Prostate gland (tissue), 2 donors: ENCODE measurements around the gene GPRASP2. TPM values are rescaled to one million over a fixed set of nuclear protein-coding genes. Genes with fewer than 3 reads are reported as not detected.
A peak's percentile ranks its signal among the peaks of the same experiment; 100 is the strongest.
"Not testable (repeated sequence)": the region's sequence is repeated elsewhere in the genome, so short reads cannot be mapped to it uniquely, and the experiment has no call there.

Experiments
- DNase-seq: peaks from one replicate; pipeline ENCODE4 v3.0.0-alpha.2; 2019; ENCODE audit warnings: low spot score
- H3K27ac ChIP-seq, 2 donors: fragments of 200-600 bp; sonication (generic); 2 replicates each; pipeline ENCODE4 v1.5.1; 2017 to 2019
- H3K27me3 ChIP-seq: fragments of 200-600 bp; sonication (generic); replicated peaks from 2 replicates; pipeline ENCODE4 v1.5.1; 2019; ENCODE audit not compliant: insufficient read depth
- H3K36me3 ChIP-seq, 2 donors: fragments of 200-600 bp; sonication (generic); 1 replicate in 1 of 2; 2 replicates in 1 of 2; pipeline versions ENCODE4 v1.5.1 to v1.8.1; 2017 to 2019
- H3K4me1 ChIP-seq: fragments of 200-600 bp; sonication (generic); replicated peaks from 2 replicates; pipeline ENCODE4 v1.5.1; 2019
- H3K4me3 ChIP-seq, 2 donors: fragments of 200-600 bp; sonication (generic); 2 replicates each; pipeline ENCODE4 v1.5.1; 2017 to 2019
- H3K9me3 ChIP-seq: fragments of 200-600 bp; sonication (generic); 2 replicates; pipeline ENCODE4 v1.5.1; 2017
- POLR2A ChIP-seq: fragments of 450-650 bp; IDR thresholded peaks from one replicate; pipeline ENCODE4 v1.6.1; 2016; ENCODE audit warnings: antibody characterized with exemption, mild to moderate bottlenecking
- POLR2AphosphoS5 ChIP-seq: sonication (generic); formaldehyde crosslinking; IDR thresholded peaks from one replicate; pipeline ENCODE4 v1.6.1; 2017; ENCODE audit warnings: antibody characterized with exemption
- WGBS: methylation state at CpG from one replicate; pipeline ENCODE4 v1.1.5; 2018; 5-methylcytosine and 5-hydroxymethylcytosine counted together
- intact Hi-C: fragments of 100-400 bp; cut with DNase I; formaldehyde crosslinking; loops from one replicate; pipeline ENCODE4 v1.14.2; 2022
- total RNA-seq, 2 donors: library from RNA; depleted of rRNA; stranded (reverse); fragments of >200 nt; gene quantifications; one replicate each; pipeline ENCODE4 v1.1.0, GENCODE V29; 2016
- TF ChIP-seq, protein P1 (sequence below), 4 experiments: fragments of 200-600 bp in 2 of 4; fragments of 450-650 bp in 2 of 4; sonication (generic) in 2 of 4; IDR thresholded peaks; 1 replicate in 3 of 4; 2 replicates in 1 of 4; pipeline ENCODE4 v1.5.1; 2016 to 2019; ENCODE audit warnings: antibody characterized with exemption in 4 of 4, mild to moderate bottlenecking in 2 of 4, moderate library complexity in 2 of 4

GPRASP2 gene
- total RNA-seq, 2 donors from 2014 or later, result 14.1 to 15.8 TPM

DNA sequence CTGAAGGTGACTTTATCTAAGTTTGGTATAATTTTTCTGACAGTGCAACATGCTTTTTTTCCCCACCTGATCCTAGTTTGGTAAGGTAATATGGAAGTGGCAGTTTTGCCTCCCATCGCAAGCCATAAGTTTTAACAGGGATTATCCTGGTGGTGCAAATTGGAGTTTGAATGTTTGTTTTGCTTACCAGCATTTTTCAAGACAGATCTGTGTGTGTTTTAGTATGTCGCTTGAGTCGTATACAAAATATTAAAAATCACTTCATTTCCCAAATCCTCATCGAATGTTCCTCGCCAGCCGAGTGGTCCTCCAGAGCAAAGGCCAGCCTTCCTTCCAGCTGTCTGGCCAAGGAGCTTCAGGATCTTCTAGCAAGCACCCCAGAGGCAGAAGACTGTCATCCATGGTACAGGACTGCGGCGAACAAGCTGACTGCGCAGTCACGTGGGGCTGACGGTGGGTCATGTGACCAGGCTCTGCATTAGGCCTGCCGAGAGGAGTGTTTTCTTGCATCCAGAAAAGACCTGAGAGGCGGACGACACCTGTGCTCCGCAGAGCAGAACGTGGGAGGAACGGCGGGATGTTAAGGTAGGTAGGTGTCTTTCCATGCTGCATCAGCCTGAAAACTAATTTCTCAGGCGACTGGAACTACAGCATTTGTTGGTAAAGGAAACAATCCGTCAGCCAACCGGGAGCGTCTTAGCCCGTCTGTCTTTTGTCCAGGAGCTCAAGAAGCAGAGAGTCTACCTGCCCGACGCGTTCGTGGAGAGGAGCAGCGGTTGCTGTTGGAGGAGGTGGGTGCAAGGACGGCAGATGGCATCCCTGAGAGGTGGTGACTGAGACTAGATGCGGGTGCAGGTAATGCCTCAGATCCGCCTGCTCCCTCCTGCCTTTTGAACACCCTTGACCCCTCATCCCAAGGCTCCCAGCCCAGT lies 8.3 kb downstream of the GPRASP2 start, which contains the start of gene GPRASP3:
TSS of gene GPRASP3 (plus strand) at position 507 of the 932 bp plus-strand sequence. CDS start 28,253 bp downstream, outside the sequence.
- intact Hi-C loops, result no loop called here
- no peaks in the 10 kb centered on the region for H3K27me3 ChIP-seq
- no peaks in the 10 kb centered on the region for H3K9me3 ChIP-seq
- no peaks in the 10 kb centered on the region for H3K36me3 ChIP-seq
- no peaks in the 10 kb centered on the region for H3K4me1 ChIP-seq
- H3K4me3 ChIP-seq, result peak within 1 kb of the TSS; percentile 26 to 29
- WGBS, result 1% methylated on average over 27 of the region's 31 CpGs
- TF ChIP-seq POLR2A (peak; percentile 31), POLR2AphosphoS5 (peak; percentile 81)
- TF ChIP-seq, protein P1, sequence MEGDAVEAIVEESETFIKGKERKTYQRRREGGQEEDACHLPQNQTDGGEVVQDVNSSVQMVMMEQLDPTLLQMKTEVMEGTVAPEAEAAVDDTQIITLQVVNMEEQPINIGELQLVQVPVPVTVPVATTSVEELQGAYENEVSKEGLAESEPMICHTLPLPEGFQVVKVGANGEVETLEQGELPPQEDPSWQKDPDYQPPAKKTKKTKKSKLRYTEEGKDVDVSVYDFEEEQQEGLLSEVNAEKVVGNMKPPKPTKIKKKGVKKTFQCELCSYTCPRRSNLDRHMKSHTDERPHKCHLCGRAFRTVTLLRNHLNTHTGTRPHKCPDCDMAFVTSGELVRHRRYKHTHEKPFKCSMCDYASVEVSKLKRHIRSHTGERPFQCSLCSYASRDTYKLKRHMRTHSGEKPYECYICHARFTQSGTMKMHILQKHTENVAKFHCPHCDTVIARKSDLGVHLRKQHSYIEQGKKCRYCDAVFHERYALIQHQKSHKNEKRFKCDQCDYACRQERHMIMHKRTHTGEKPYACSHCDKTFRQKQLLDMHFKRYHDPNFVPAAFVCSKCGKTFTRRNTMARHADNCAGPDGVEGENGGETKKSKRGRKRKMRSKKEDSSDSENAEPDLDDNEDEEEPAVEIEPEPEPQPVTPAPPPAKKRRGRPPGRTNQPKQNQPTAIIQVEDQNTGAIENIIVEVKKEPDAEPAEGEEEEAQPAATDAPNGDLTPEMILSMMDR (IDR thresholded peaks at IDR 0.05), result peak in 1 of 4 experiments; percentile 7
- peak within 1 kb of the TSS in 1 of 2 donors; percentile 39 for H3K27ac ChIP-seq
- peak; percentile 76 for DNase-seq

DNA sequence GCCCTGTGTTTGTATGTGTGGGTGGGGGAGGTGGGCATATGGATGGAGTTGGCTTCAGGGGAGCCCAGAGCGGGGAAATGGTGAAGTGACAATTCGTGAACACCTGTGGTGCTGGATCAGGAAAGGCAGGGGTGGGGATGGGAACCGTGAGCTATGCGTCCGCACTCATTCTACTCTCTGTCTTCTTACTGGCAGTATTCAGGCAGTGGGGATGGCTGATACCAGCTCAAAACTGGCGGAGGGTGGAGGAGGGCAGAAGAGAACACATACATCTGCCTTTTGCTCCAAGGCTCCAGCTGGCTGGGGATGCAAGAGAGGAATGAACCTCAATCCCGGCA lies 8.9 kb downstream of the GPRASP2 start:
- DNase-seq, H3K27ac ChIP-seq, H3K36me3 ChIP-seq, H3K9me3 ChIP-seq, intact Hi-C loops, H3K4me1 ChIP-seq, H3K27me3 ChIP-seq: not testable (repeated sequence)
- H3K4me3 ChIP-seq, result peak overlapping the region; percentile 26 to 29
- WGBS, result 15% methylated on average over 7 of the region's 7 CpGs

DNA sequence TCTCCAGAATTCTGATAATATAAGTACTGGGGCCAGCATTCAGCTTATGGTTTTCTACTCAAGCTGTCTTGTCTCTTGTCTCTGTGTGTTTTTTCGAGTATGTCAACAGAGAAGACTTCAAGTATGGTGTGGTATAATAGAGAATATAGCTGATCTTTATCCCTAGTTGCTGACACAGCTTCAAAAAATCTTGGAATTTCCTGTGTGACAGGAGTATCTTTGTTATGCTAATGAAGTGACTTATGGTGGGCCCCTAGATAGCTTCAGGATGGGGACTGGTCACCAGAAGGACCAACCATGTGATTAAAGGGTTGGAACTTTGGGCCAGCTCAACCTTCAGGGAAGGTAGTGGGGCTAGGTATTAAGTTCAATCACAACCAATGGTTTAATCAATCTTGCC lies 11.2 kb downstream of the GPRASP2 start:
- Histone ChIP-seq H3K27ac (no peak overlapping the region), H3K4me1 (no peaks in the 10 kb centered on the region), H3K27me3 (no peaks in the 10 kb centered on the region), H3K4me3 (no peak overlapping the region), H3K36me3 (no peaks in the 10 kb centered on the region), H3K9me3 (no peaks in the 10 kb centered on the region)
- WGBS, result 67% methylated on average over 1 of the region's 1 CpG
- intact Hi-C loops, result no loop called here
- no peak for TF ChIP-seq POLR2A
- TF ChIP-seq, protein P1 (IDR thresholded peaks at IDR 0.05), result no peak
- TF ChIP-seq POLR2AphosphoS5, result no peak
- DNase-seq, result no peak

DNA sequence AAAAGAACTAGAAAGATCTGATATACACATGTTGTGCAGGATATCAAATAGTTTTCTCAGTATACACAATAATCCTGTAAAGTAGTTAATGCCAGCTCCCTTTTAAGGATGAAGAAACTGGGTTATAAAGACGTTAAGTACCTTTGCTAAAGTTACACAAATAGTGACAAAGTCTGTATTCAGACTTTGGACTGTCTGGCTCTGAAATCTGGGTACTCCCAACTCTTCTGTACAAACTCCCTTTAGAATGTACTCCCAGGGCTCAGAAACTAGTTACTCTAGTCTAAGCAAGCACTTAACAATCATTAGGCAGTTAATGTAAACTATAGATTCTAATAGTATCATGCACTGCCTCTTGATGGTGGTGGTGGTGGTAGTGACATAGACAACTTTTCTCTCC lies 15.5 kb downstream of the GPRASP2 start:
- no peaks in the 10 kb centered on the region for H3K36me3 ChIP-seq
- 65% methylated on average over 1 of the region's 1 CpG for WGBS
- intact Hi-C loops, result no loop called here
- H3K27ac ChIP-seq, result no peak overlapping the region
- no peaks in the 10 kb centered on the region for H3K27me3 ChIP-seq
- no peak for TF ChIP-seq POLR2AphosphoS5
- no peak for TF ChIP-seq POLR2A
- TF ChIP-seq, protein P1 (IDR thresholded peaks at IDR 0.05), result no peak
- H3K4me1 ChIP-seq, result no peaks in the 10 kb centered on the region
- no peaks in the 10 kb centered on the region for H3K9me3 ChIP-seq
- DNase-seq, result no peak
- H3K4me3 ChIP-seq, result no peak overlapping the region

DNA sequence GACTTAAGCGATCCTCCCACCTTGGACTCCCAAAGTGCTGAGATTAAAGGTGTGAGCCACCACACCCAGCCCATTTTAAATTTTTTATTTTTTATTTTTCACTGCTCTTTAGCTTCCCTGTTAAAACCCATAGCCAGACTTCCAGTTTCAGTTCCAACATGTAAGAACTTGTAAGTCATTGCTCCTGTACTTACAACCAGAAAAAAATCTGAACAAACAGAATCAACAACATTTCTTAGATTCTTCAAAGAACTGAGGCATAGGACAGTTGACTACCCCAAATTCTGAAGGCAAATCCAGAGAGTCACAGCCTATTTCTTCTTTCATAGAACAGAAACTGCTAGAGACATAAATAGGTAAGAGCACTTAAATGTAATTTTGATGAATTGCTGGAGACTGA lies 16.4 kb downstream of the GPRASP2 start:
- no peak for DNase-seq
- Histone ChIP-seq H3K4me1 (no peaks in the 10 kb centered on the region), H3K36me3 (no peaks in the 10 kb centered on the region), H3K4me3 (no peak overlapping the region), H3K27me3 (no peaks in the 10 kb centered on the region), H3K9me3 (no peaks in the 10 kb centered on the region), H3K27ac (no peak overlapping the region)
- no peak for TF ChIP-seq POLR2AphosphoS5
- no peak for TF ChIP-seq POLR2A
- TF ChIP-seq, protein P1 (IDR thresholded peaks at IDR 0.05), result no peak
- WGBS, result 82% methylated on average over 1 of the region's 1 CpG
- intact Hi-C loops, result no loop called here
